COR-L47 (cell line): Measurements from ENCODE around the gene ATG10.
"Not testable (repeated sequence)": the region's sequence is repeated elsewhere in the genome, so short reads cannot be mapped to it uniquely, and the experiment has no call there.

Experiments
- DNase-seq: peaks from one replicate; lab custom pipeline; 2025; lab: John Stamatoyannopoulos, UW

Gene ATG10

GRCh38 chr5:81971712-81972491 is at the start of gene ATG10:
TSS of gene ATG10 (plus strand) at chr5:81972023. CDS start at chr5:81987571, 15,548 bp downstream.
- DNase-seq = peak; percentile 92

DNA sequence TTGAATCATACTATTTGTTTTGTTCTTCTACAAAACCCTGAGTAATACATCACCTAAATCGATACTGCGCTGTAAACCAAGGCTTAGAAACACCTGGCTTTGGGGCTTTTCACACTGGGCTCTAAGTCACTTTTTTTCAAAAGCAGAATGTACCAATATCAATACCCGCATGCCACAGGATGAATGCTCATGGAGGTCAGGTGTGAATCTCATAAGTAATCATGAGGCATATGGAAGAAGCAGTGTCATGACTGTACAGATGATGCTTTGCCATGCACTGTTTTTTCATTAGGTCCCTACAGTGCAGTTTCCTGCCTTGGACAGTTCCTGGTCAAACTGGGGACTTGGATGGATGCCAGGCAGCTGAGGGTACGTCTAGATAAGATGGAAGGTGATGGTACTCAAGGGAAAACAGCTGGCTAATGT is 49.0 kb upstream of the ATG10 start:
- DNase-seq = peak; percentile 24

DNA sequence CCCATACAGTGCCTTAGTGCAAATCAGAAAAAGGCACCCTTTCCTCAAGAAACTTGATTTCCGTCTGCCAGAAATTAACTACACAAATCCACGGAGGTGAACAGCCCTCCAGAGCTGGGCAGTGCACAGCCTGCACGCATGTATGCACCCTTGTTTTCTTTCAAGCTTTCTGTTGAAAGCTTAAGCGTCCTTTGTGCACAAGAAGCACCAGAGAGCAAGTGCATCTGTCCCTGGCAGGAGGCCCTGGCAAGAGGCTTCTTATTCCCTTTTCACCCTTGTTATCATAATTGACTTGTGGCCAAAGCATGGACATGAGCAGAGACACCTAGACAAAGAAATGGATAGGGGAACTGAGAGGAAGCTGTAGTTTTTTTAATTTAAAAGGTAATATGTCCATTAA is 47.4 kb upstream of the ATG10 start:
- no peak for DNase-seq

GRCh38 chr5:81925009-81925408 is 46.8 kb upstream of the ATG10 start:
- no peak for DNase-seq

- DNase-seq = no peak
Measured at GRCh38 chr5:81925981-81926380, 45.8 kb upstream of the ATG10 start.

- no peak for DNase-seq
Measured at GRCh38 chr5:81936066-81936465, 35.8 kb upstream of the ATG10 start.

- no peak for DNase-seq
Measured at GRCh38 chr5:81936750-81937149, 35.1 kb upstream of the ATG10 start.

DNA sequence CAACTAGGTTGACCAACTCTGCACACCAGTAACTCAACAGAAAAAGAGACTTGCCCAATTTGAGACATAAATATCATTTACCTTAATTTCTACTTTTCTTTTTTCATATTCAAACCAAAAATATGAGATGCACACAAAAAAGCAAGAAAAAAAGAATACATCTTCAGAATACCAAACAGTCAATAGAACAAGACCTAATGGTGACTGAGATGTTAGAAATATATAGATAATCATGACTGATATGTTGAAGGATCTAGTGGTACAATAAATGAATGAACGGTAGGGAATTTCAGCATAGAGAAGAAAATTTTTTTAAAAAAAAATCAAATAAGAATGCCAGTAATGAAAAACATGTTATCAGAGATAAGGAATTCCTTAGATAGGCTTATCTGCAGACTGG is 29.1 kb upstream of the ATG10 start:
- DNase-seq = no peak

DNA sequence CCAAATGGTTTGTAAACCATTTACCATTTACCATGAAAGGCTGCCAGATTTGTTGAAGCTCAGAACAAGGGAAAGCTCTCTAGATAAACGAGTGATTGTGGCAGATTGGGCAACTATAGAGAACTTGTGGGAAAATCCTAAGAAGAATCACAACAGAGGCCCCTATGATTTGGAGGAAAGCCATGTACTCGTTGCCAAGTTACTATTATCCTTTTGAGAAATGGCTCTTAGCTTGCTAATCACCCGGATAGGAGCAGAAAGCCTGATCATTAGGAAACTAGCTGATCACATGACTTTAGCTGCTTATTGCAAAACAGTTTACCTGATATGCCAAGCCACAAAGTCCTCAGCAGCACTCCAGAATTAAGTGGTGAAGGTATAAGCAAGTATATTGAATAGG is 23.5 kb upstream of the ATG10 start:
- no peak for DNase-seq

GRCh38 chr5:81949462-81949861 is 22.4 kb upstream of the ATG10 start:
- DNase-seq = no peak

GRCh38 chr5:81950996-81951395 is 20.8 kb upstream of the ATG10 start:
- no peak for DNase-seq

GRCh38 chr5:81954796-81955195 is 17.0 kb upstream of the ATG10 start:
- not testable (repeated sequence) for DNase-seq

DNA sequence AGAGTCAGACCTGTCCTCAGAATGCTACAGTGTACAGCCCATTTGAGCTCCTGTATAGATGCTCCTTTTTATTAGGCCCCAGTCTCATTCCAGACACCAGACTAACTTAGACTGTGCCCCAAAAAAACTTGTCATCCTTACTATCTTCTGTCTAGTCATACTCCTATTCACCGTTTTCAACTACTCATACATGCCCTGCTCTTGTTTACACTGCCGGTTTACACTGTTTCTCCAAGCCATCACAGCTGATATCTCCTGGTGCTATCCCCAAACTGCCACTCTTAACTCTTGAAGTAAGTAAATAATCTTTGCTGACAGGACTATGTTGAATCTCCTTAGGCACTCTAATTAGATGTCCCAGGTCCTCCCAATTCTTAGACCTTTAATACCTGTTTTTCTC is 13.7 kb upstream of the ATG10 start:
- not testable (repeated sequence) for DNase-seq

GRCh38 chr5:81961651-81962440 is 10.0 kb upstream of the ATG10 start:
- no peak for DNase-seq

- DNase-seq = no peak
Measured at GRCh38 chr5:81963544-81963943, 8.3 kb upstream of the ATG10 start.

DNA sequence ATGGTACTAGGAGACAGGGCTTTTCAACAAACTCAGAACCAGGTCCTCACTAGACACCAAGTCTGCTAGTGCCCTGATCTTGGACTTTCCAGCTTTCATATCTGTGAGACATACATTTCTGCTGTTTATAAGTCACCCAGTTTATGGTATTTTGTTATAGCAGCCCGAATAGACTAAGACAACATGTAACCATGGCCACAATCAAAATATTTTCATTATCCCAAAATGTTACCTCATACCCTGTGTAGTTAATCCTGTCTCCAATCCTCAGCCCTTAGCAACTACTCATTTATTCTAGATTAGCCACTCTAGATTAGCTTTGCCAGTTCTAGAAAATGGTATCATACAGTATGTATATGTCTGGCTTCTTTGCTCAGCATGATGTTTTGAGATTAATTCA is 6.3 kb upstream of the ATG10 start:
- DNase-seq = no peak

DNA sequence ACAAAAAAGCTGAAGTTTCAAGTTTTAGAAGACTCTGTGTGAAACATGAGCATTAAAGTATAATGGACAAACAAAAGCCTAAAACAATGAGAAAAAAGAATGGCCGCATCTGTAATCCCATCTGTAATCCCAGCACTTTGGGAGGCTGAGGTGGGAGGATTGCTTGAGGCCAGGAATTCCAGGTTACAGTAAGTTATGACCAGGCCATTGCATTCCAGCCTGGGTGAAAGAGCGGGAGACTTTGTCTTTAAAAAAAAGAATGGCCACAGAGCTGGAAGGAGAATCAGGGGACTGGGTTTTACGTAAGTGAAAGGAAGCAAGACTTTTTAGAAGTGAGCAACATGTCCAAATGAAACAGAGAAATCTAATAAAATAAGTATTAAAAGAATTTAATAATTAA is 2.6 kb upstream of the ATG10 start:
- no peak for DNase-seq

DNA sequence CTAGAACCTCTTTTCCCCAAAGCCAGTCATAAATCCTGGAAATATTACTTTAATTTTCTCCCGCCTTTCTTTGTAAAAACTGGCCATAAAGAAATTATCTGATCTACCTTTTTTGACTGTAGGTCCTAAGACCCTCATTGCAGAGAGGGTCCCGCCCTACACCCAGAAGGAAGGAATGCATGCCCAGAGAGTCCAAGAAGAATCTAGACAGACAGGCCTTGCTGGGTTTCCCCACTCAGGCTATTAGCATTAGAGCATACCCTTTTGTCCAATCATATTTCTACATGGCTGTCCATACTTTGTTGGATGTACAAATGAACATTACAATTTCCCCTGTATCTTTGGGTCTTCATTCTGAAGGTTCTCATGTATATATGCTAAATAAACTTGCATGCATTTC is 1.9 kb upstream of the ATG10 start:
- no peak for DNase-seq

GRCh38 chr5:81971111-81971711 is 612 bp upstream of the ATG10 start:
- no peak for DNase-seq

DNA sequence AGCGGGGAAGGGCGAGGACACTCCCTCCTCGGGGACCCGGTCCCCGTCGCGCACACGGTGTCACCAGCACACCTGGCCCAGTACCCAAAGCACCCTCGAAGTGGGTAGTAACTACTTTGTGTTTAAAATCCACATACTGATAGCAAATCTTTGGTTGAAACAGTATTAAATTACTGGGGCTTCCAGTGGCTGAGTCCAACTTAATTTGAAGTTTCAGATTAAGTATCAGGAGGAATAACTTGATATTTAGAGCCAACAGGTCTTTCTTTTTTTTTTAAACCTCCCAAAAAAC is 615 bp downstream of the ATG10 start:
- DNase-seq = no peak

GRCh38 chr5:81980160-81980559 is 8.3 kb downstream of the ATG10 start:
- no peak for DNase-seq

GRCh38 chr5:81980598-81981260 is 8.9 kb downstream of the ATG10 start:
- DNase-seq = no peak
